IgD-negative memory B cell (primary cell): ENCODE data around the gene GCN1. TPM values are rescaled to one million over a fixed set of nuclear protein-coding genes. Genes with fewer than 3 reads are reported as not detected.
A peak's percentile ranks its signal among the peaks of the same experiment; 100 is the strongest.
"Not testable (repeated sequence)": the region's sequence is repeated elsewhere in the genome, so short reads cannot be mapped to it uniquely, and the experiment has no call there.

ENCODE experiments used
- H3K27ac Mint-ChIP-seq, 3 donors: one replicate each; pipeline ENCODE4 v1.8.0; 2020 to 2022; ENCODE audit warnings: mild to moderate bottlenecking in 3 of 3, mixed read lengths in 3 of 3, moderate library complexity in 1 of 3
- H3K27me3 Mint-ChIP-seq: one replicate; pipeline ENCODE4 v1.8.0; 2021; ENCODE audit warnings: mixed read lengths
- H3K36me3 Mint-ChIP-seq: one replicate; pipeline ENCODE4 v1.8.0; 2020; ENCODE audit warnings: mild to moderate bottlenecking, mixed read lengths
- H3K4me1 Mint-ChIP-seq, 3 donors: one replicate each; pipeline ENCODE4 v1.8.0; 2020 to 2022; ENCODE audit warnings: mixed read lengths in 3 of 3, mild to moderate bottlenecking in 1 of 3
- H3K4me3 Mint-ChIP-seq, 4 donors: one replicate each; pipeline ENCODE4 v1.8.0; 2020 to 2022; ENCODE audit warnings: mild to moderate bottlenecking in 4 of 4, mixed read lengths in 4 of 4, moderate library complexity in 3 of 4
- H3K9me3 Mint-ChIP-seq, 3 donors: one replicate each; pipeline ENCODE4 v1.8.0; 2020 to 2021; ENCODE audit warnings: mixed read lengths in 3 of 3, mild to moderate bottlenecking in 1 of 3
- polyA plus RNA-seq: library from polyadenylated mRNA; unstranded; fragments of 300-500 nt; fragmentation: Illumina TruSeq; gene quantifications from one replicate; pipeline ENCODE4 v1.2.3, GENCODE V29; 2021

GCN1 gene
- polyA plus RNA-seq, 1 donor from 2014 or later = 18.4 TPM

DNA sequence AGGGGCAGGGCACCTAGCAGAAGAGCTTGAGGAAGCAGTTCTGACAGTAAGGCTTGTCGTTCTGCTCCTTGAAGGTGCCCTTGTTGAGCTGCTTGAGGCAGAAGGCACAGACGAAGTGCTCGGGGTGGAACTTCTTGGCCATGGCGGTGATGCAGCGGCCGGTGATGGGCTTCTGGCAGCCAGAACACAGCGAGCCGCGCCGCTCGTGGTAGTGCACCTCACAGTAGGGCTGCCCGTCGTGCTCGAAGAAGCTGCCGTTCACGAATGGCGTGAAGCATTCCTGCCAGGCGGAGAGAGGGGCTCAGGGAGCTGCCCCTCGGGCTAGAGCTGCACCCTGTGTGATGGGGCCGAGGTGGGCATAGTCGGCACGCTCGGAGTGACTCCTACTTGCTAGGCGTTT is 17.8 kb upstream of the GCN1 start:
- no peak overlapping the region for H3K4me3 Mint-ChIP-seq
- H3K27ac Mint-ChIP-seq = no peak overlapping the region
- peaks cover 2% of the 10 kb centered on the region for H3K36me3 Mint-ChIP-seq
- no peaks in the 10 kb centered on the region for H3K27me3 Mint-ChIP-seq
- H3K4me1 Mint-ChIP-seq = no peaks in the 10 kb centered on the region
- no peaks in the 10 kb centered on the region for H3K9me3 Mint-ChIP-seq

DNA sequence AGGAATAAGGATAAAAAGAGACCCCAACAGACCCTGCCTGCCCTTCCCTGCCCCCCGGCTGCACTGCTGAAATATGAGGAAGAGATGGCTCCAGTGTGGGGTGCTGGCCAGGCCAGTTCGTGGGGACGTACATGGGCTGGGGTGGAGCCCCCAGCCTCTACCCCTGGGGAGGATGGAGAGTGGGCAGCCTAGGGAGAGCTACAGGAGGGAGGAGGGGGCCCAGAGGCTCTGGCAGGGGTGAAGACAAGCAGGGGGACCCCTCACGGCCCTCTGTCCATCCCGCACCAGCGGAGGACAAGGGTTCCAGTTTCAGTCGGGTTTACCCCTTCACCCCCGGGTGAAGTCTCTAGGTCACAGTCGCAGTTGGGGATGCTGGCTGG is 17.4 kb upstream of the GCN1 start:
- peaks cover 2% of the 10 kb centered on the region for H3K36me3 Mint-ChIP-seq
- H3K27ac Mint-ChIP-seq = peak overlapping the region in 1 of 3 donors; percentile 50
- H3K4me3 Mint-ChIP-seq = peak overlapping the region in 1 of 4 donors; percentile 12
- H3K9me3 Mint-ChIP-seq = no peaks in the 10 kb centered on the region
- no peaks in the 10 kb centered on the region for H3K27me3 Mint-ChIP-seq
- no peaks in the 10 kb centered on the region for H3K4me1 Mint-ChIP-seq

DNA sequence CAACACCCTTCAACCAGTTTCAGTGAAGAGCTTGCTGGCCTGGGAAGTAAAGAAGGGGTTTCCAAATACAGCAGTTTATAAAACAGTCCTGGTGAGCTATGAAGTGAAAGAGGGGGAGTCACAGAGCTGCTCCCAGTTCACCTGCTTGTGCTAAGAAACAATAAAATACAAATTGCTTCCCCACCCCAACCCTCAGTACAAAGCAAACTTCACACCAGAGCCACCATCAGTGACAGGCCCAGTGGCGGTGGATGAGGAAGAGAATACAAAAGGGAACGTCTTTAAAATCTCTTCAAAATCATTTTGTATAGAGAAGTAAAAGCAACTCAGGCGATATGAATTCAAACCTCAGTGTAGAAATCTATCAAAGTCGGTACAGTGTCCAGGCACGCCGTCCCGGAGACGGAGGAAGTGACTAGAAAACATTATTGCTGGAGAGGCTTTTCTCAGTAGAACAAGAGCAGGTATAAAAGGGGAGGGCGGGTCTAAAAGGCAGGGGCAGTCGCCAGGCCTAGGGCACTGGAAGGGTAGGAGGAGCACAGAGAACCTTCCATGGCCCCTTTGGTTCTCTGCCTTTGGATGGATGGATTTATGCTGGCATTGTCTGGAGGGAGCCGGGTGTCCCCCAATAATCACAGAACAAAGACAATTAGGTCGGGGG is 16.9 kb upstream of the GCN1 start:
- H3K4me1 Mint-ChIP-seq = no peaks in the 10 kb centered on the region
- no peaks in the 10 kb centered on the region for H3K27me3 Mint-ChIP-seq
- no peaks in the 10 kb centered on the region for H3K9me3 Mint-ChIP-seq
- H3K27ac Mint-ChIP-seq = no peak overlapping the region
- peaks cover 2% of the 10 kb centered on the region for H3K36me3 Mint-ChIP-seq
- H3K4me3 Mint-ChIP-seq = no peak overlapping the region

DNA sequence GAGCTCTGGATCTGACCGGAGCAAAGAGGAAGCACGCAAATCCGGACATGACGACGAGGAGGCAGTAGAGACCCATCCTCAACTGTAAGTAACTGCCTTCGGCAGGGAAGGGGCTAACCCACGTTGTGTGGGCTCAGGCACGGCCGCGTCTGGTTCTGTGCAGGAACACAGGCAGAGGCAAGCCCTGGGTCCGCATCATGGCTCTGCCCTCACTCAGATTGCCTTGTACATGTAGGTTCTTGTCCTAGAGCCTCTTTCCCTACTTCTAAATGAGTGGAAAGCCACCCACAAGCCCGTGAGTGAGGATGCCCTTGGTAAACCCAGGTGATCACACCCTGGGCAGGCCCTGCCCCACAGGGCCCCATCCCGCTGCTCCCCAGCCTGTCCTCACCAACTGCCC is 15.3 kb upstream of the GCN1 start:
- no peaks in the 10 kb centered on the region for H3K9me3 Mint-ChIP-seq
- no peak overlapping the region for H3K4me3 Mint-ChIP-seq
- peaks cover 2% of the 10 kb centered on the region for H3K36me3 Mint-ChIP-seq
- H3K27me3 Mint-ChIP-seq = no peaks in the 10 kb centered on the region
- no peaks in the 10 kb centered on the region for H3K4me1 Mint-ChIP-seq
- H3K27ac Mint-ChIP-seq = no peak overlapping the region

DNA sequence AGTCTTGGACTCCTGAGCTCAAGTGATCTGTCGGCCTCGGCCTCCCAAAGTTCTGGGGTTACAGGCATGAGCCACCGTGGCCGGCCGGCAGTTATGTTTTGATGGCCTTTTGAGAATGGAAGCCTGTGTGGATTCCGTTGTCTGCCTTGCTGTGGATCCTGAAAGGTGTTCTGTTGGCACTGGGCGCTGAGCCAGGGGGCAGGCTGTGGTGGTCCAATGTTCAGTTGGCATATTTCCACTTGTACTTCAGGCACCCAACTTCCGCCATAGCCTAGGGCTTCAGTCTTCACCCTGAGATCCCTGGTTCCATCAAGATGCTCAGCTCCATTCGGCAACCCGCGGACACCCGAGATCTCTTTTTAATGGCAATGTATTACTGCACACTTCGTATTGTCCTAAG is 12.7 kb upstream of the GCN1 start:
- Mint-ChIP-seq H3K4me3 (no peak overlapping the region), H3K27me3 (no peaks in the 10 kb centered on the region), H3K36me3 (peaks cover 2% of the 10 kb centered on the region)

DNA sequence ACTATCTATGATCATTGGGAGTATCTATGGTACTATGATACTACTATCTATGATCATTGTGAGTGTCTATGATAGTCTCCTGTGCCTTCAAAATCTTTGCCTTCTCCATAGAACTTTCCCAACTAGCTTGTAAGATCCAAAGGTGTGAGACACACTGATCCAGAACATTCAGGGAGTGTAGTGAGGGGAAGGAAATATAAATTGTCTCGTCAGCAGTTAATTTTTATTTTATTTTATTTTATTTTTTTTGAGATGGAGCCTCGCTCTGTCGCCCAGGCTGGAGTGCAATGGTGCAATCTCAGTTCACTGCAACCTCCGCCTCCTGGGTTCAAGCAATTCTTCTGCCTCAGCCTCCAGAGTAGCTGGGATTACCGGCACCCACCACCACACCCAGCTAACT is 12.3 kb upstream of the GCN1 start:
- H3K27me3 Mint-ChIP-seq, H3K36me3 Mint-ChIP-seq, H3K4me1 Mint-ChIP-seq, H3K9me3 Mint-ChIP-seq: not testable (repeated sequence)
- peak overlapping the region in 1 of 4 donors; percentile 34 for H3K4me3 Mint-ChIP-seq
- H3K27ac Mint-ChIP-seq = peak overlapping the region in 1 of 3 donors; percentile 6

More for the DNA sequence above, 12.7 kb upstream of the GCN1 start:
- Mint-ChIP-seq H3K4me1 (no peaks in the 10 kb centered on the region), H3K9me3 (no peaks in the 10 kb centered on the region), H3K27ac (no peak overlapping the region)

DNA sequence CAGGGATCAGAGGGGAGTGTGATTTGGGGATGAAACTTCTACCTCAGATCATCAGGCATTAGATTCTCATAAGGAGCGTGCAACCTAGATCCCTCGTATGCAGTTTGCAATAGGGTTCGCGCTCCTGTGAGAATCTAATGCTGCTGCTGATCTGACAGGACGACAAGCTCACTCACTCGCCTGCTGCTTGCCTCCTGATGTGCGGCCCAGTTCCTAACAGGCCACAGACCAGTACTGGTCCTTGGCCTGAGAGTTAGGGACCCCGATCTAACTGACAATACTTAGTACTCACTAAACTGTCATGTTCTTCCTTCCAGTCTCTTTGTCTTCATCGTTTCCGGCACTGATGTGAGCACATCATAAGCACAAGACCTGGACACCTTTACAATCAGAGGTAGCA is 11.7 kb upstream of the GCN1 start:
- H3K27ac Mint-ChIP-seq = peak overlapping the region in 1 of 3 donors; percentile 6
- peaks cover 2% of the 10 kb centered on the region in 3 donors for H3K4me1 Mint-ChIP-seq
- no peaks in the 10 kb centered on the region for H3K9me3 Mint-ChIP-seq
- peak overlapping the region in 1 of 4 donors; percentile 34 for H3K4me3 Mint-ChIP-seq
- no peaks in the 10 kb centered on the region for H3K27me3 Mint-ChIP-seq
- H3K36me3 Mint-ChIP-seq = peaks cover 2% of the 10 kb centered on the region

DNA sequence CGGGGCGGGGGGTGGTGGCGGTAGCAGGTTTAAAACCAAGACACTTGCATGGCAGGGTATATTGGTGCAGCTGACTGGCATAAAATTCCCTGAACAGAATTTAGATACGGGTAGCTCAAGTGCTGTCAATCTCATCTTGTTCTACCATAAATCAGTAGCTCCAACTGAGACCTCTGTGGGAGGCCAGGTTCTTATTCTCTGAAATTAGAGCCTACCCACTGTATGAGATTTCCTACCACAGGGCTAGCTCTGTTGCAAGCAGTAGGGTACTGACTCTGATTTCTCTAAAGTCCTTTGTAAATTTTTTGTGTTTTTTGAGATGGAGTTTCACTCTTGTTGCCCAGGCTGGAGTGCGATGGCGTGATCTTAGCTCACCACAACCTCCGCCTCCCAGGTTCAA is 9.7 kb upstream of the GCN1 start:
- Mint-ChIP-seq H3K4me3 (no peak overlapping the region), H3K4me1 (peaks cover 10 to 18% (median 16%) of the 10 kb centered on the region in 3 donors), H3K27ac (no peak overlapping the region)

DNA sequence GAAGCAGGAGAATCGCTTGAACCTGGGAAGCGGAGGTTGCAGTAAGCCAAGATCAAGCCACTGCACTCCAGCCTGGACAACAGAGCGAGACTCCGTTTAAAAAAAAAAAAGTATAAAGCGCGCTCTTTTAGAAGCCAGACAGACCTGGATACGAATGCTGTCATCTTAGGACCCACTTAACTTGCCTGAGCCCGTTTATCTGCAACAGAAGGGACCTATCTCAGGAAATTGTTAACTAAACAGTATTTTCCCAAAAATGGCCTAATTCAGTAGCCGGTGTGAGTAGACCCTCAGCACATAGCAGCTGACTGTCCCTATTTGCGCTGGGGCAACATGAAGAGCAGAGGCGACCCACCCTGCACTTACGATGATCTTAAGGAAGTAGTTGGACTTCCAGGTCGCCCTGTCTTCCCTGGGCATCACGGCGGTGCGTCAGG is 5.9 kb upstream of the GCN1 start:
- no peaks in the 10 kb centered on the region for H3K9me3 Mint-ChIP-seq
- no peaks in the 10 kb centered on the region for H3K27me3 Mint-ChIP-seq
- peak overlapping the region; percentile 95 to 99 (median 96) for H3K4me3 Mint-ChIP-seq
- H3K27ac Mint-ChIP-seq = peak overlapping the region; percentile 95 to 98 (median 98)
- peaks cover 3% of the 10 kb centered on the region for H3K36me3 Mint-ChIP-seq
- peaks cover 11 to 25% (median 21%) of the 10 kb centered on the region in 3 donors for H3K4me1 Mint-ChIP-seq

More for the DNA sequence above, 9.7 kb upstream of the GCN1 start:
- Mint-ChIP-seq H3K9me3 (no peaks in the 10 kb centered on the region), H3K27me3 (no peaks in the 10 kb centered on the region), H3K36me3 (no peaks in the 10 kb centered on the region)

DNA sequence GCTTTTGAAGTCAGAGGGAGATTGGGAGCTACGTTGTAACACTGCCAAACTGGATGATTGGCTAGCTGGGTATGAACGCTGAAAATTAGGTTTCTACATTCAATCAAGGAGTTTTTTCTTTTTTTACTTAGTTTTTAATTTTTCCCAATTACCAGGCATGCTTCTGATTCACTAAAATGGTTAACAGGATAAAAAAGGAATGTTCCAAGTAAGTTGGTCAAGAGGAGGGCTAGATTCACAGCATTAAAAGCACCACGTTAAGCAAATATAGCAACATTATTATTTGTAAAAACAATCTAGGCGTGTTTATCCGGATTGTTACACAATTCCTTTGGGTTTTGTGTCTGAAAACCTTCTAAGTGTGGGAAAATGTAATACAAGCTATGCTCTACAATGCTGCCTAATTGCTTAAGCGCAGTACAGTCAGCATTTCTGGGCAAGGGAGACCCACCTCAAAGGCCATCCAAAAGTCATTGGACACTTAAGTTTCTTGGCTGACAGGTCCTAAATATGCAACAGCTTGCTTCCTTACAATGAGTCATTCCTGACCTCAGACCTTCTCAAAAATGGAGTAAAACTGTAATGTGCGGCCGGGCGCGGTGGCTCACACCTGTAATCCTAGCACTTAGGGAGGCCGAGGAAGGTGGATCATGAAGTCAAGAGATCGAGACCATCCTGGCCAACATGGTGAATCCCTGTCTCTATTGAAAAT is 5.2 kb upstream of the GCN1 start:
- Mint-ChIP-seq H3K4me3 (peak overlapping the region; percentile 95 to 99 (median 96)), H3K27me3 (no peaks in the 10 kb centered on the region), H3K9me3 (no peaks in the 10 kb centered on the region), H3K27ac (peak overlapping the region; percentile 80 to 98 (median 95)), H3K36me3 (peaks cover 3% of the 10 kb centered on the region), H3K4me1 (peaks cover 15 to 28% (median 26%) of the 10 kb centered on the region in 3 donors)

DNA sequence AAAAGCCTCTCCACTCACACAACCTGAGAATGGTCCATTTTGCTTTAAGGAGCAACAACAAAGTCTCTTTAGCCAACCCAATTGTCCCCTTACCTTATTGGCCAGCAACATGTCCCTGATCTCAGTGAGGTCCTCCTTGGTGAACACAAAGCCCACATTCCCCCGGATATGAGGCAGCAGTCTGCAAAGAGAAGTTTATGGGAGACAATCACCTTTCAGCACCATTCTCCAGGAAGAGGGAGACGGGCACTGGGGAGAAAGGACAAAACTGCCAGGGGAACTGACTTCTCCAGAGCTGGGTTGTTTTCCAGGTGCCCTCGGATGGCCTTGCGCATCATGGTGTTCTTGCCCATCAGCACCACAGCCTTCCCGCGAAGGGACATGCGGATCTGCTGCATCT is 4.5 kb upstream of the GCN1 start:
- peaks cover 3% of the 10 kb centered on the region for H3K36me3 Mint-ChIP-seq
- peaks cover 15 to 29% (median 27%) of the 10 kb centered on the region in 3 donors for H3K4me1 Mint-ChIP-seq
- no peaks in the 10 kb centered on the region for H3K9me3 Mint-ChIP-seq
- no peaks in the 10 kb centered on the region for H3K27me3 Mint-ChIP-seq
- H3K4me3 Mint-ChIP-seq = peak overlapping the region; percentile 80 to 95 (median 94)
- H3K27ac Mint-ChIP-seq = peak overlapping the region in 2 of 3 donors; percentile 79 to 95

DNA sequence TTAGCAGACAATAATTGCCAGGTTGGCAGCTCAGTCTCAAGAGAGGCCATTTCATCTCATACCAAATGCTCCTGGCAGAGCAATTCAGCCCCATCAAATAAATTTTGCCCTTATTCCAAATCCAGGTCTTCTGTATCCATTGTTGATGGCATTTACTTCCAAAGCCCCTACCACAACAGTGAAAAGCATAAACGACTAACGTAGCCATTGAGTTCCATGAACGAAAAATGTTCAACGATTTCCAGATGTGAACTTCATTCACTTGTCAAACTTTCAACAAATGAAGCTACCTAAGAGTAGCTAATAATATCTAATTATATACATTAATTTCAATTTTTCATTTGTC is 3.0 kb upstream of the GCN1 start:
- Mint-ChIP-seq H3K4me3 (peak overlapping the region in 2 of 4 donors; percentile 52 to 95), H3K9me3 (no peaks in the 10 kb centered on the region), H3K36me3 (peaks cover 3% of the 10 kb centered on the region), H3K4me1 (peaks cover 18 to 34% (median 32%) of the 10 kb centered on the region in 3 donors), H3K27me3 (peaks cover 2% of the 10 kb centered on the region), H3K27ac (peak overlapping the region in 1 of 3 donors; percentile 95)

DNA sequence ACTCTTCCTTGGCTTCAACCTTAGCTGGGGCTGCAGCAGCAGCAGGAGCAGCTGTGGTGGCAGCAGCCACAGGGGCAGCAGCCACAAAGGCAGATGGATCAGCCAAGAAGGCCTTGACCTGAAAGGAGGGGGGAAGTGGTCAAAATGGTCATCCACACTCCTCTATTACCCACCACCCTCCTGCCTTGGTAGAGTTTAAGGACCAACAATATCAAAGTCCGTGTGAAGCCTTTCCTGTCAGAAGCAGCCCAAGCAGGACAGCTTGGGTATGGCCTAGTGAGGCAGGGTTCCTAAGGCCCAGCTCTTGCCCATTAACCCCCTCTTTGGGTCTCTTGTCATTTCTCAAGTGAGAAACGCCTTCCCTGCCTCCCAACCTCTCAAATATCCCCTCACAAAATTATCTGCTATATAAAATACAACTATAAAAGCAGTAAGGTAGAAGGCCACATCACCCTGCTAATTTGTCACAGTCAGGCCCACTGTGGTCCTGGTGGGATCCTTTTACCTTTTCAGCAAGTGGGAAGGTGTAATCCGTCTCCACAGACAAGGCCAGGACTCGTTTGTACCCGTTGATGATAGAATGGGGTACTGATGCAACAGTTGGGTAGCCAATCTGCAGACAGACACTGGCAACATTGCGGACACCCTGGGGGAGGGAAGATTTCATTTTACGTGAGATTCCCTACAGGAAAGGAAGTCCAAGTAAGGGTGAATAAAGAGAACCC is 2.5 kb upstream of the GCN1 start:
- Mint-ChIP-seq H3K27ac (peak overlapping the region in 2 of 3 donors; percentile 31 to 95), H3K4me3 (peak overlapping the region in 3 of 4 donors; percentile 12 to 95 (median 52)), H3K4me1 (peaks cover 16 to 33% (median 32%) of the 10 kb centered on the region in 3 donors)
- not testable (repeated sequence) for H3K27me3 Mint-ChIP-seq, H3K36me3 Mint-ChIP-seq, H3K9me3 Mint-ChIP-seq

DNA sequence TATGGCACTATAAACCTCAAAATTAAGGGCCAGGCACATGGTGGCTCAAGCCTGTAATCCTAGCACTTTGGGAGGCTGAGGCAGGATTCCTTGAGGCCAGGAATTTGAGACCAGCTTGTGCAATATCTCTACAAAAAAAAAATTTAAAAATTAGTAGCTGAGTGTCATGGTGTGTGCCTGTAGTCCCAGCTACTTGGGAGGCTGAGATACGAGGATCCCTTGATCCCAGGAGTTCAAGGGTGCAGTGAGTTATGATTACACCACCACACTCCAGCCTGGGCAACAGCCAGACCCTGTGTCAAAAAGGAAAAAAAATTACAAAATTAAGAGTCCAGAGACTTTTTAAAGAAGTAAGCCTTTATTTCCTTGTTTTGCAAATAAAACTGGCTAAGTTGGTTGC is 1.8 kb upstream of the GCN1 start:
- Mint-ChIP-seq H3K4me3 (peak overlapping the region in 2 of 4 donors; percentile 95 to 96), H3K27me3 (peaks cover 2% of the 10 kb centered on the region), H3K36me3 (peaks cover 3% of the 10 kb centered on the region), H3K4me1 (peaks cover 16 to 36% (median 31%) of the 10 kb centered on the region in 3 donors), H3K9me3 (no peaks in the 10 kb centered on the region), H3K27ac (peak overlapping the region in 2 of 3 donors; percentile 31 to 68)

DNA sequence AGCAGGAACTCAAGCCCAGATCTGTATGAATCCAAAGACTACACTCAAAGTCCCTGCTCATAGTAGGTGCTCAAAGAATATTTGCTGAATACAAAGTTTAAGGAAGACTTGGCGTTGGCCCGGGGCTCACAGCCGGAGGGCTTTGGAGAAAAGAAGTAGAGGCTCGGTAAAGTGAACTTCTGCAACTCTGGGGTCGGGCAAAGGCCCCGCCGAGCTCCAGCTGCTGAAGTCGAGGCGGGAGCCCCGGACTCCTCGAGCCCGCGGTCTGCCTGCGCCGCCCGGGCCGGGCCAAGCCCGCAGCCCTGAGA is 335 bp downstream of the GCN1 start:
- Mint-ChIP-seq H3K36me3 (peaks cover 3% of the 10 kb centered on the region), H3K4me1 (peaks cover 9 to 23% (median 20%) of the 10 kb centered on the region in 3 donors), H3K27me3 (peaks cover 2% of the 10 kb centered on the region), H3K27ac (peak overlapping the region in 2 of 3 donors; percentile 36 to 86), H3K9me3 (no peaks in the 10 kb centered on the region), H3K4me3 (peak overlapping the region; percentile 84 to 94 (median 90))
